Naive thymus-derived CD4-positive, alpha-beta T cell (primary cell): Measurements from ENCODE around the gene UBL3. TPM values are rescaled to one million over a fixed set of nuclear protein-coding genes. Genes with fewer than 3 reads are reported as not detected.
A peak's percentile ranks its signal among the peaks of the same experiment; 100 is the strongest.

Experiments
- ATAC-seq: fragments of 150-1000 bp; cut with Tn5 transposase; 2 replicates; pipeline ENCODE4 v1.10.0; 2021; ENCODE audit warnings: mild to moderate bottlenecking, moderate library complexity
- CTCF ChIA-PET: fragments of 350-600 bp; sonication (Branson Sonifier 250); formaldehyde crosslinking; loops from one replicate; lab custom pipeline; 2021; ENCODE audit warnings: antibody characterized with exemption; lab: Charles Lee
- POLR2A ChIA-PET: fragments of 350-600 bp; sonication (Branson Sonifier 250); formaldehyde crosslinking; loops from one replicate; lab custom pipeline; 2021; ENCODE audit warnings: antibody characterized with exemption, inconsistent platforms; lab: Charles Lee
- DNase-seq, 9 donors: peaks; one replicate each; pipeline versions ENCODE4 v3.0.0 to v3.0.0-alpha.2; 2020 to 2022; ENCODE audit warnings: mixed read lengths in 1 of 9
- H3K27ac ChIP-seq: one replicate; pipeline ENCODE4 v1.7.0; 2013; ENCODE audit warnings: mild to moderate bottlenecking, low read depth, low read length, moderate library complexity
- H3K27me3 ChIP-seq, 2 donors: one replicate each; pipeline ENCODE4 v1.7.0; 2013; ENCODE audit warnings: low read length in 2 of 2, mild to moderate bottlenecking in 2 of 2, moderate library complexity in 2 of 2; ENCODE audit not compliant: control insufficient read depth in 2 of 2, insufficient read depth in 2 of 2
- H3K36me3 ChIP-seq, 3 experiments: 1 replicate in 2 of 3; 2 replicates in 1 of 3; pipeline ENCODE4 v1.7.0; 2013; ENCODE audit warnings: low read length in 3 of 3, mild to moderate bottlenecking in 3 of 3, moderate library complexity in 1 of 3; ENCODE audit not compliant: insufficient read depth in 3 of 3, control insufficient read depth in 2 of 3
- H3K4me1 ChIP-seq, 2 donors: one replicate each; pipeline ENCODE4 v1.7.0; 2013; ENCODE audit warnings: low read length in 2 of 2, mild to moderate bottlenecking in 2 of 2, moderate library complexity in 1 of 2; ENCODE audit not compliant: control insufficient read depth in 2 of 2, insufficient read depth in 2 of 2
- H3K4me3 ChIP-seq: 2 replicates; pipeline ENCODE4 v1.7.0; 2013; ENCODE audit warnings: mild to moderate bottlenecking, low read length
- H3K9me3 ChIP-seq, 3 experiments: 1 replicate in 2 of 3; 2 replicates in 1 of 3; pipeline ENCODE4 v1.7.0; 2013; ENCODE audit warnings: low read length in 3 of 3; ENCODE audit not compliant: control insufficient read depth in 2 of 3
- H3K27ac Mint-ChIP-seq, 9 donors: one replicate each; pipeline ENCODE4 v1.8.0; 2020 to 2022; ENCODE audit warnings: mixed read lengths in 9 of 9, mild to moderate bottlenecking in 8 of 9, moderate library complexity in 5 of 9, inconsistent platforms in 2 of 9
- H3K27me3 Mint-ChIP-seq, 5 donors: one replicate each; pipeline ENCODE4 v1.8.0; 2021 to 2022; ENCODE audit warnings: mixed read lengths in 5 of 5, mild to moderate bottlenecking in 1 of 5
- H3K36me3 Mint-ChIP-seq, 5 donors: one replicate each; pipeline ENCODE4 v1.8.0; 2020 to 2022; ENCODE audit warnings: mixed read lengths in 5 of 5, mild to moderate bottlenecking in 3 of 5, inconsistent platforms in 1 of 5
- H3K4me1 Mint-ChIP-seq, 7 donors: one replicate each; pipeline ENCODE4 v1.8.0; 2020 to 2022; ENCODE audit warnings: mixed read lengths in 7 of 7, mild to moderate bottlenecking in 3 of 7, inconsistent platforms in 1 of 7
- H3K4me3 Mint-ChIP-seq, 10 donors: one replicate each; pipeline ENCODE4 v1.8.0; 2020 to 2022; ENCODE audit warnings: mild to moderate bottlenecking in 10 of 10, mixed read lengths in 10 of 10, moderate library complexity in 6 of 10, inconsistent platforms in 2 of 10
- H3K9me3 Mint-ChIP-seq, 11 donors: one replicate each; pipeline ENCODE4 v1.8.0; 2020 to 2022; ENCODE audit warnings: mixed read lengths in 11 of 11, mild to moderate bottlenecking in 4 of 11, inconsistent platforms in 1 of 11, moderate library complexity in 1 of 11
- intact Hi-C, 2 donors: fragments of 100-400 bp; cut with micrococcal nuclease; formaldehyde crosslinking; loops; one replicate each; pipeline ENCODE4 v1.15.1; 2023
- polyA plus RNA-seq, 2 donors: library from polyadenylated mRNA; unstranded; fragments of 300-500 nt; fragmentation: Illumina TruSeq; gene quantifications; one replicate each; pipeline ENCODE4 v1.2.3, GENCODE V29; 2021
- total RNA-seq, 6 experiments: library from RNA in 5 of 6; stranded (reverse) in 5 of 6; gene quantifications; 1 replicate in 5 of 6; 2 replicates in 1 of 6; pipeline ENCODE4 v1.2.3 and lab custom pipeline; 2021 to 2026

Gene UBL3
- total and polyA plus RNA-seq, 7 experiments from 2014 or later, result 12.7 to 34.5 (median 28.9) TPM

- Histone ChIP-seq H3K4me3 (no peak overlapping the region), H3K27ac (no peak overlapping the region), H3K4me1 (peaks cover 0 to 12% of the 10 kb centered on the region in 2 donors), H3K36me3 (no peaks in the 10 kb centered on the region), H3K9me3 (no peaks in the 10 kb centered on the region), H3K27me3 (no peaks in the 10 kb centered on the region)
- Mint-ChIP-seq H3K36me3 (peaks cover 0 to 4% (median 0%) of the 10 kb centered on the region in 5 donors), H3K27me3 (no peaks in the 10 kb centered on the region), H3K27ac (no peak overlapping the region), H3K9me3 (no peaks in the 10 kb centered on the region), H3K4me3 (no peak overlapping the region), H3K4me1 (peaks cover 15 to 92% (median 65%) of the 10 kb centered on the region in 7 donors)
- DNase-seq, result no peak
- intact Hi-C loops, result loop anchor here in 1 of 2 donors (2.0 kb wide), 1 partner anchor 17 kb away; no protein-coding TSS in a partner anchor
- ChIA-PET POLR2A (no interaction called here), CTCF (interaction anchor here (0.9 kb wide), 1 partner anchor 21 kb away, joined by 3 read pairs; no protein-coding TSS in a partner anchor)
- ATAC-seq, result no peak
Measured at GRCh38 chr13:29815336-29815735, 35.1 kb downstream of the UBL3 start.

- Mint-ChIP-seq H3K4me3 (no peak overlapping the region), H3K36me3 (no peaks in the 10 kb centered on the region), H3K9me3 (no peaks in the 10 kb centered on the region), H3K27me3 (no peaks in the 10 kb centered on the region), H3K27ac (no peak overlapping the region), H3K4me1 (peaks cover 0 to 89% (median 63%) of the 10 kb centered on the region in 7 donors)
- intact Hi-C loops, result loop anchor here in 1 of 2 donors (1.0 kb wide), 1 partner anchor 8 kb away; no protein-coding TSS in a partner anchor
- Histone ChIP-seq H3K27ac (no peak overlapping the region), H3K9me3 (no peaks in the 10 kb centered on the region), H3K36me3 (no peaks in the 10 kb centered on the region), H3K27me3 (no peaks in the 10 kb centered on the region), H3K4me1 (peaks cover 0 to 8% of the 10 kb centered on the region in 2 donors), H3K4me3 (no peak overlapping the region)
- ChIA-PET POLR2A (no interaction called here), CTCF (no interaction called here)
- no peak for DNase-seq
- no peak for ATAC-seq
Measured at GRCh38 chr13:29810898-29811297, 39.5 kb downstream of the UBL3 start.

- Mint-ChIP-seq H3K4me1 (peaks cover 0 to 87% (median 58%) of the 10 kb centered on the region in 7 donors), H3K27me3 (no peaks in the 10 kb centered on the region), H3K27ac (no peak overlapping the region), H3K9me3 (no peaks in the 10 kb centered on the region), H3K36me3 (no peaks in the 10 kb centered on the region), H3K4me3 (peak overlapping the region in 2 of 10 donors; percentile 10 to 51)
- intact Hi-C loops, result loop anchor here in 1 of 2 donors (1.0 kb wide), 1 partner anchor 9 kb away; no protein-coding TSS in a partner anchor
- no peak overlapping the region for H3K4me3 ChIP-seq
- DNase-seq (no peak), ATAC-seq (no peak)
- H3K27ac ChIP-seq, result no peak overlapping the region
- ChIA-PET POLR2A (no interaction called here), CTCF (no interaction called here)
- no peaks in the 10 kb centered on the region for H3K9me3 ChIP-seq
- H3K27me3 ChIP-seq, result no peaks in the 10 kb centered on the region
- H3K36me3 ChIP-seq, result no peaks in the 10 kb centered on the region
- peaks cover 0 to 8% of the 10 kb centered on the region in 2 donors for H3K4me1 ChIP-seq
Measured at GRCh38 chr13:29810145-29810742, 40.2 kb downstream of the UBL3 start.

GRCh38 chr13:29808264-29808663, 42.2 kb downstream of the UBL3 start:
- POLR2A ChIA-PET, result interaction anchor here (0.7 to 0.8 kb wide), 2 partner anchors 9 to 452 kb away, joined by 4 to 5 read pairs; no protein-coding TSS in a partner anchor
- intact Hi-C loops, result no loop called here
- DNase-seq (no peak), ATAC-seq (no peak)
- Mint-ChIP-seq H3K27me3 (no peaks in the 10 kb centered on the region), H3K4me3 (peak overlapping the region in 2 of 10 donors; percentile 6 to 30), H3K4me1 (peaks cover 0 to 69% (median 53%) of the 10 kb centered on the region in 7 donors), H3K36me3 (no peaks in the 10 kb centered on the region), H3K27ac (no peak overlapping the region), H3K9me3 (no peaks in the 10 kb centered on the region)
- Histone ChIP-seq H3K27ac (no peak overlapping the region), H3K27me3 (no peaks in the 10 kb centered on the region), H3K4me1 (peaks cover 0 to 8% of the 10 kb centered on the region in 2 donors), H3K36me3 (no peaks in the 10 kb centered on the region), H3K9me3 (no peaks in the 10 kb centered on the region), H3K4me3 (no peak overlapping the region)
- CTCF ChIA-PET, result interaction anchor here (0.7 to 2.2 kb wide), 3 partner anchors 38 to 307 kb away, joined by 3 to 8 read pairs (median 4); no protein-coding TSS in a partner anchor

- H3K4me3 Mint-ChIP-seq, result no peak overlapping the region
- Histone ChIP-seq H3K27me3 (no peaks in the 10 kb centered on the region), H3K27ac (no peak overlapping the region), H3K4me1 (peaks cover 0 to 8% of the 10 kb centered on the region in 2 donors), H3K9me3 (no peaks in the 10 kb centered on the region), H3K4me3 (no peak overlapping the region), H3K36me3 (no peaks in the 10 kb centered on the region)
- no peak for ATAC-seq
- CTCF ChIA-PET, result no interaction called here
- H3K27me3 Mint-ChIP-seq, result no peaks in the 10 kb centered on the region
- H3K9me3 Mint-ChIP-seq, result no peaks in the 10 kb centered on the region
- DNase-seq, result no peak
- no peaks in the 10 kb centered on the region for H3K36me3 Mint-ChIP-seq
- intact Hi-C loops, result no loop called here
- POLR2A ChIA-PET, result no interaction called here
- no peak overlapping the region for H3K27ac Mint-ChIP-seq
- H3K4me1 Mint-ChIP-seq, result peaks cover 0 to 52% (median 44%) of the 10 kb centered on the region in 7 donors
Measured at GRCh38 chr13:29805994-29806979, 44.1 kb downstream of the UBL3 start.

- H3K36me3 Mint-ChIP-seq, result no peaks in the 10 kb centered on the region
- Histone ChIP-seq H3K27ac (no peak overlapping the region), H3K9me3 (no peaks in the 10 kb centered on the region), H3K4me1 (peaks cover 0 to 12% of the 10 kb centered on the region in 2 donors), H3K4me3 (no peak overlapping the region), H3K27me3 (no peaks in the 10 kb centered on the region), H3K36me3 (no peaks in the 10 kb centered on the region)
- DNase-seq, result no peak
- CTCF ChIA-PET, result no interaction called here
- H3K4me3 Mint-ChIP-seq, result no peak overlapping the region
- no peak overlapping the region for H3K27ac Mint-ChIP-seq
- no peak for ATAC-seq
- H3K4me1 Mint-ChIP-seq, result peaks cover 0 to 43% (median 29%) of the 10 kb centered on the region in 7 donors
- POLR2A ChIA-PET, result no interaction called here
- H3K27me3 Mint-ChIP-seq, result no peaks in the 10 kb centered on the region
- intact Hi-C loops, result no loop called here
- H3K9me3 Mint-ChIP-seq, result no peaks in the 10 kb centered on the region
Measured at GRCh38 chr13:29803221-29803620, 47.2 kb downstream of the UBL3 start.
